H7 (cell line): Measurements from ENCODE around the gene ALOX15. TPM values are rescaled to one million over a fixed set of nuclear protein-coding genes. Genes with fewer than 3 reads are reported as not detected.
A peak's percentile ranks its signal among the peaks of the same experiment; 100 is the strongest.
"Not testable (repeated sequence)": the region's sequence is repeated elsewhere in the genome, so short reads cannot be mapped to it uniquely, and the experiment has no call there.

Source experiments
- DNase-seq: peaks from one replicate; pipeline ENCODE4 v3.0.0; 2012
- H3K27me3 ChIP-seq: 2 replicates; pipeline ENCODE4 v1.6.0; 2011; ENCODE audit warnings: mild to moderate bottlenecking, low read length; ENCODE audit not compliant: control insufficient read depth, insufficient read depth
- H3K36me3 ChIP-seq: replicated peaks from 2 replicates; pipeline ENCODE4 v1.5.1; 2011; ENCODE audit warnings: low read length; ENCODE audit not compliant: control insufficient read depth, insufficient read depth
- H3K4me3 ChIP-seq: 2 replicates; pipeline ENCODE4 v1.5.1; 2011; ENCODE audit warnings: low read depth, mild to moderate bottlenecking, control low read depth, low read length, moderate library complexity; ENCODE audit not compliant: insufficient read depth
- total RNA-seq: library from RNA; depleted of rRNA; stranded (reverse); fragments of >200 nt; shearing (Covaris generic); gene quantifications from 2 replicates; pipeline ENCODE4 v1.2.3, GENCODE V29; 2014

The ALOX15 gene
- total RNA-seq, 1 experiment from 2014 or later, result 0.10 TPM

DNA sequence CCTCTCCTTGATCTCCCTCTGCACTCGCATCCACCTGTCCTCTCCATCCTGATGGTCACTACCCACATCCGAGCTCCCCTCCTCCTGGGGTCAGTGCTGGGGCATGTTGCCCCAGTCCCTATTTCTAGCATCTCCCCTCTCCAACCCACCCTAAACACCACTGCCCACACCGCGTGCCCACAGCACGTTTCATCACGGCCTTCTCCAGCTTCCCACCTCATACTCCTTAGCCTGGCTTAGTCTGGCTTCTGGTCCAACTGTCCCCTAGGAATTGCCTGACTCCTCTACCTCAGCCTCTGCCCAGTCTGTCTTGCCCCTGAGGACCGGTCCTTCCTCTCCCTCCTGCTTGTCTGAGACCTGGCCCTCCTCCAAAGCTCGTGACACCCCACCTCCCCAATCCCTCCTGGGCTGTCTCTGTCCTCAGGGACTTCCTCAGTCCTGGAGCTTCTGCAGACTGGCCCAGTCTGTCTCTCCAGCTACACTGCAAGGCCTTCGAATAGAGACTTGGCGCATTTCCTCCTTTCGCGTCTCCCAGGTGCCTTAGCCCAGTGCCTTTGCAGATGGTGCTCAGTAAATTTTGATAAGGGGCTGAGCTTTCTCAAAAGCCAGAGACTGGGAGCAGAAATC, 4.9 kb downstream of the ALOX15 start:
- peaks cover 38% of the 10 kb centered on the region for H3K27me3 ChIP-seq
- DNase-seq, result no peak

DNA sequence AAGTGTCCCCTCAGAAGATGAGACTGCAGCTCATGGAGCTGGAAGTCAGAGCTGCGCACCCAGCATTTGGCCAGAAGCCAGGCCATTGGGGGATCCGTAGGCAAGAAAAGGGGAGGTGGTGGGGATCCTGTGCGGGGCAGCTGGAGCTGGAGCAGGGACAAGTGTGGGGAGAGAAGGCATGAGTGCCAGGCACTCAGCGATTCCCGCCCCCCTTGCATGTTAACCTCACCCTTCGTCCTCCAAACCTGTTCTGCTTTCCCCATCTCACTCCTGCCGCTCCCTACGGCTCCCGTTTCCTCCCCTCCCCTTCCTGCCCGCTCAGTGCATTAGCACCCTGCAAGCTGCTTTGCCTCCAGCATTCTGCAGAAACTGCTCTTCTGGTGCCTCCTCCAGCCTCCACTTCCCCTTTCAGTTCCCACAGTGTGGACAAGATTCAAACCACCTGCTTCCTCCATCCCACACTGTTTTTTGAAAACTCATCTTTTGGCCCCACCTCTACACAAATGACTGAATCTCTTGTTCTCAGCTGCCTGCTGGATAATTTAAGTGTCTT, 5.6 kb downstream of the ALOX15 start:
- peaks cover 31% of the 10 kb centered on the region for H3K27me3 ChIP-seq
- no peak for DNase-seq
- peak overlapping the region; percentile 8 for H3K4me3 ChIP-seq
- H3K36me3 ChIP-seq, result no peaks in the 10 kb centered on the region

More for the DNA sequence above, 4.9 kb downstream of the ALOX15 start:
- Histone ChIP-seq H3K4me3 (no peak overlapping the region), H3K36me3 (no peaks in the 10 kb centered on the region)

DNA sequence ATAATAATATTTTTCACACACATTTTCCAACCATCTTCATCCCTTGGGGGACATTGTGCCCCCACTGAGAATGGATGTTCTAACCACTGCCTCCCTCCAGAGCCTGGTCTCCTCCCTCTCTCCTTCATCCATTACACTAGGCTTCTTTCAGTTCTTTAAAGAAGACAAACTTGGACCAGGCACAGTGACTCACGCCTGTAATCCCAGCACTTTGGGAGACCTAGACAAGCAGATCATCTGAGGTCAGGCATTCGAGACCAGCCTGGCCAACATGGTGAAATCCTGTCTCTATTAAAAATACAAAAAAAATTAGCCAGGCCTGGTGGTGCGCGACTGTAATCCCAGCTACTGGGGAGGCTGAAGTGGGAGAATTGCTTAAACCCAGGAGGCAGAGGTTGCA, 6.5 kb downstream of the ALOX15 start:
- H3K27me3 ChIP-seq, result peaks cover 25% of the 10 kb centered on the region
- DNase-seq, result no peak
- H3K36me3 ChIP-seq, result no peaks in the 10 kb centered on the region
- no peak overlapping the region for H3K4me3 ChIP-seq

DNA sequence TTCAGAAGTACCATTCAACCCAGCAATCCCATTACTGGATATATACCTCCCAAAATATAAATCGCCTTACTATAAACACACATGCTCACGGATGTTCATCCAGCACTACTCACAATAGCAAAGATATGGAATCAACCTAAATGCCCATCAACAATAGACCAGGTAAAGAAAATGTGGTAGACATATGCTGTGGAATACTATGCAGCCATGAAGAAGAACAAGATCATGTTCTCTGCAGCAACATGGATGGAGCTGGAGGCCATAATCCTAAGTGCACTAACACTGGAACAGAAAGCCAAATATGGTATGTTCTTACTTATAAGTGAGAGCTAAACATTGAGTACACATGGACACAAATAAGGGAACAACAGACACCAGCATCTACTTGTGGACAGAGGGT, 7.8 kb downstream of the ALOX15 start:
- H3K4me3 ChIP-seq, result no peak overlapping the region
- H3K36me3 ChIP-seq, result no peaks in the 10 kb centered on the region
- H3K27me3 ChIP-seq, result peaks cover 16% of the 10 kb centered on the region
- DNase-seq, result no peak

DNA sequence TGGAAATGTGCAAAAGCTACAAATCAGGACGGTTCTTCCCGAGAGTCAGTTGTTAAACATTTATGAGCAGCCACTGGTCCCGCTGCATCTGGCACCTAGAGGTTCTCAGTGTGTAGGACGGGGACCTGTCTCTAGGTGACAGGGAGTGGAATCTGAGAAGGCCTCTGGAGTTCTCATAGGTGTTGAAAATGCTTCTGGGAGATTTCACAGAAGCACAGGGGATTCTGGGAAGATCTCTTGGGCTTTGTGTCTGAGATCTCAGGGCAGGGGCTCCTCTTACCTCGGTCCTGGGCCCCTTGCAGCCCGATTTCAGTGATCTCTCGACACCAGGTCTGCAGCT, 8.9 kb downstream of the ALOX15 start:
- H3K4me3 ChIP-seq, result no peak overlapping the region
- H3K36me3 ChIP-seq, result no peaks in the 10 kb centered on the region
- no peak for DNase-seq
- H3K27me3 ChIP-seq, result peaks cover 11% of the 10 kb centered on the region

DNA sequence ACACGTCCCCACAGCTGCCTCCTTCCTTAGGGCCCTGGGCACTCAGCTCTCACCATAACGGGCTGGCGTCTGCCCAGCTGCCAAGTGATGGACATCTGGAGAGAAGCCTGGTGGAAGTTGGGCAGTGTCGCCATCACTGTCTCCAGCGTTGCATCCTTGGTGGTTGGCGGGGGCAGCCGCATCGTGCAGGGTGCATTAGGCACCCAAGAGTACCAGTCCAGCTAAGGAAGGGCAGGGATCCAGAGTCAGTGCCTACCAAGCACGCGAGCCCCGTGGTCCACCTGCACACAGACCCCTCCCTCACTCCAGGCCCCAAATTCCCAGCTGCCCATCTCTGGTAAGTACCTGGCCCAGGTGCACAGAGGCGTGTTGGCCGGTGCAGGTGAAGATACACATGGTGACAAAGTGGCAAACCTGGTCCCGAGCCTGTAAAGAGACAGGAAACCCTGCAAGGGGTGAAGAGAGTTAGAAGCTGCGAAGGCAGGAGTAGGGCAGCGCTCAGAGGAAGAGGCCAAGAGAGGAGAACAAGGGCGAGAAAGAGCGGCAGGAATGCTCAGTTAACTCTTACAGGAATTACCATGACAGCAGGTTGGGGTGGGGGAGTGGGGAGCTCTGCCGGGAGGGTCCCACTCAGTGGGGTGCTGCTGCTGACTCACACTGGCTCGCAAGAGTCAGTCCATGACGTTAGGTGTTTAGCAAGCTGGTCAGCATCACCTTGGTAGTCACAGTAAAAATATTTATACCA, 9.5 kb downstream of the ALOX15 start:
- Histone ChIP-seq H3K4me3 (no peak overlapping the region), H3K27me3 (peaks cover 11% of the 10 kb centered on the region), H3K36me3 (no peaks in the 10 kb centered on the region)
- DNase-seq, result peak; percentile 77

DNA sequence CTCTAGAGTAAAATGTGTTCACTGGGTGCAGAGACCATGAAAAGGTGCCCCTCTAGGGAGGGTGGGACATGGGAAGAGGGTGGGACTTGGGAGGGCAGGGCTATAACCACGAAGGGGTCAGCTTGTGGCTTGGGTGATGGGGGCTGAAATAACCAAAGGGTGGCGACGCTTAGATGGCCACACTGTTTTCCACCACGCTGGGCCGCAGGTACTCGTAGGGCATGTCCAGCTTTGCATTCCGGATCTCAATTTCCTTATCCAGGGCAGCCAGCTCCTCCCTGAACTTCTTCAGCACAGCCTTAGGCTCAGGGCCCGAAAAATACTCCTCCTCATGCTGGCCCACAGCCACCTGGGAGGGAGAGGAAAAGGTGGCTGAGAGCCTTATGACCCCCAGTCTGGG, 10.0 kb downstream of the ALOX15 start:
- Histone ChIP-seq H3K36me3 (no peaks in the 10 kb centered on the region), H3K27me3 (peaks cover 7% of the 10 kb centered on the region), H3K4me3 (no peak overlapping the region)
- no peak for DNase-seq

DNA sequence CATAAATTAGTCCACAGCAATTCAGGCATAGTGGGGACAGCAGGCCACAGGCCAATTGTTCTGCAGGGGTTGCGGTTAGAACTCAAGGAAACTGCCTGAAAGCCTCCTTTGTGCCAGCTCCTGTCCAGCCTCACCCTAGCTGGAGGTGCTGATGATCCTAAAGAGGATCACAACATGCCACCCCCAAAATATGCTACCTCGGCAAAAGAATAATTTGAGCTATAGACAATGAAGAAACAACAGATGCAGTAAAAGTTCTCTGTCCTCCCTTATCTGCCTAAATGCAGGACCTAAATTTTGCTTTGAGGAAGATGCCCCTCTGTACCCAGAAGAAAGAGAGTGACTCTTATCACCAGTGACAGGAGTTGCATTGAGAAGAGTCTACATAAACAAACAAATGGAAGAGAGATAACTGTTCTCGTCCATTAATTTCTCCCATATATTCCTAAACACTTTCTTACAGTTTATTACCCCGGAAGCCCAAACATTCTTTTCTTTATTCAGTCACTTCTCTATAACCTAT, 14.7 kb downstream of the ALOX15 start:
- no peaks in the 10 kb centered on the region for H3K27me3 ChIP-seq
- DNase-seq, result no peak

DNA sequence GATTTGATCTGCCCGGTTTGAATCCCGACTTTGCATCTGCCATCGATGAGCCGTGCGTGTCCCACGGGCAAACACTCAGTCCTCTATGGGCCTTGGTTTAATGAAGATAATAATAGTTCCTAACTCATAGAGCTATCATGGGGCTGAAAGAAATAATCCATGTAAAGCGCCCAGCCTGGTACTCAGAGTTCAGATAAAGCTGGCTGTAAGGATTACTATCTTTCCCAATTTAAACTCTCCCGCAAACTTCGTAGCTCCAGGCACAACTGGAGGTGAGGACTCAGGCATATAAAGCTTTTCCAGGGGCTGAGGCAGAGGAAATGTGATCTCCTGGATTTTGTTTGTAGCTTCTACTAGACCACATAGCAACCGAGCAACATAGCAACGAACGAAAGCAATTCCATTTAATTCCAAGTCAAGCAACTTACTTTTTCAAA, 16.3 kb downstream of the ALOX15 start:
- Histone ChIP-seq H3K27me3 (no peaks in the 10 kb centered on the region), H3K4me3 (no peak overlapping the region), H3K36me3 (no peaks in the 10 kb centered on the region)
- no peak for DNase-seq

More for the DNA sequence above, 14.7 kb downstream of the ALOX15 start:
- no peak overlapping the region for H3K4me3 ChIP-seq
- no peaks in the 10 kb centered on the region for H3K36me3 ChIP-seq

DNA sequence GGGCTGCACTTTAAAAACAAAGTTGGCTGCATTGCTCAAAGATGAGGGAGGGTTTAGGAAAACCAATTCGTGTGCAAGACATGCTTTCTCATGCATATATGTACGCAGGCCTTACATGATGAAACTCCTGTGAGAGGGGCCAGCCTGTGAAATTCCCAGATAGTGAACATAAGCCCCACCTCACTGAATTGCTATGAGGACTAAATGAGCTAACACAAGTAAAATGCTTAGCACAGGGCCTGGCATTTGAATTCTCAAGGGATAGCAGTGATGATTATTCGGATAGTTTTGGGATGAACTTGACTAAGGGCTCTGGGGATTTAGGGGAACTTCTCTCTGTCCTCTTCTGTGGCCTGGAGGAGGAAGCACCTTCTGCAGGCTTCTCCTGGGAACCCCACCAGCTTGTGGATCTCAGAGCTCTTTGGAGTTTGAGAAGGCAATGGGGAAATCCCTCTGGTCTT, 17.0 kb downstream of the ALOX15 start:
- not testable (repeated sequence) for H3K27me3 ChIP-seq, H3K36me3 ChIP-seq, DNase-seq, H3K4me3 ChIP-seq

DNA sequence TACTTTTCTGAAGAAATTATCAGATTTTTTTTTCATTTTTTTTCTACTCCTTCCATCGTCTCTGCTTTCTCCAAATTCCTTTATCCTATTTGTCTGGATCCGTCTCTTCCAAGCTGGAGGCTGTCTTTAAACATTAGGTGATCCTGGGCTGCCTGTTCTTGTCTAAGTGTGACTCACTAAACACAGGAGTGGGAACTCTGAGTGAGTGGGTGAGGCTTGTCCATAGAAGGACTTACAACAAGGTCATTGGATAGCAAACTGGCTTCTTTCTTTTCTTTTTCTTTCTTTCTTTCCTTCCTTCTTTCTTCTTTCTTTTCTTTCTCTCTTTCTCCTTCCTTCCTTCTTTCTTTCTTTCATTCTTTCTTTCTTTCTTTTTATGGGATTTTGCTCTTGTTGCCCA, 18.2 kb downstream of the ALOX15 start:
- no peak for DNase-seq
- H3K27me3 ChIP-seq, result no peaks in the 10 kb centered on the region
- H3K4me3 ChIP-seq, result no peak overlapping the region
- no peaks in the 10 kb centered on the region for H3K36me3 ChIP-seq

DNA sequence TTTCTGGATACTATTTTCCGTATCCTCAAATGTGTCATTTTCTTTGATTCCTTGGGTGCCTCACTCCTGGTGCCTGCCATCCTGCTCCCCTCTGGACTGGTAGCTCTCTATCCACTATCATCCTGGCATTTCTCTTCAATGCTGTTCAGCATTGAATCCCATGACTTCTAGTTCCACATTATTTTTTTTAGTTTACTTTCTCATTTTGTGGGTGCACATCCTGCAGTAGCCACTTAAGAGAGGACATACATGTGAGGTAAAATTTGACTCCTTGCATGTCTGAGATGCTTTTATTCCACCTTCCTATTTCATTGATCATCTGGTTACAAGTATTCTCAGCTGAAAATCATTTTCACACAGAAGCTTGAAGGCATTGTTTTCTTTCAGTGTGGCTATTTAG, 19.1 kb downstream of the ALOX15 start:
- no peaks in the 10 kb centered on the region for H3K36me3 ChIP-seq
- H3K4me3 ChIP-seq, result no peak overlapping the region
- no peaks in the 10 kb centered on the region for H3K27me3 ChIP-seq
- DNase-seq, result no peak

DNA sequence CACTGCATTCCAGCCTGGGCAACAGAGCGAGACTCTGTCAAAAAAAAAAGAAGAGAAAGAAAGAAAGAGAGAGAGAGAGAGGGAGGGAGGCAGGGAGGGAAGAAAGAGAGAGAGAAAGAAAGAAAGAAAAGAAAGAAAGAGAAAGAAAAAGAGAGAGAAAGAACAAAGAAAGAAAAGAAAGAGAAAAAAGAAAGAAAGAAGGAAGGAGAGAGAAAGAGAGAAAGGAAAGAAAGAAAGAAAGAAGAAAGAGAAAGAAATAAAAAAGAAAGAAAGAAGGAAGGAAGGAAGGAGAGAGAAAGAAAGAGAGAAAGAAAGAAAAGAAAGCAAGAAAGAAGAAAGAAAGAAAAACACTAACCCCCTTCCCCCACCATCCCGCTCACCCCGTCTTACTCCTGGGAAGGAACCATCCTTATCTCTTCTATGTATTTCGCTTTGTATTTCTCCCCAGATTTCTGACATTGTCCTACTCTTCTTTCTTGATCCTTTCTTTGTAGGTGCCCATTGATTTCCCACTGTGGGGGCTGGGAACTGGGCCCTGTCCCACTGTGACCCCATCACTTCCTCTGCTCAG, 20.9 kb downstream of the ALOX15 start:
- Histone ChIP-seq H3K36me3 (no peaks in the 10 kb centered on the region), H3K4me3 (no peak overlapping the region), H3K27me3 (no peaks in the 10 kb centered on the region)
- DNase-seq, result no peak

DNA sequence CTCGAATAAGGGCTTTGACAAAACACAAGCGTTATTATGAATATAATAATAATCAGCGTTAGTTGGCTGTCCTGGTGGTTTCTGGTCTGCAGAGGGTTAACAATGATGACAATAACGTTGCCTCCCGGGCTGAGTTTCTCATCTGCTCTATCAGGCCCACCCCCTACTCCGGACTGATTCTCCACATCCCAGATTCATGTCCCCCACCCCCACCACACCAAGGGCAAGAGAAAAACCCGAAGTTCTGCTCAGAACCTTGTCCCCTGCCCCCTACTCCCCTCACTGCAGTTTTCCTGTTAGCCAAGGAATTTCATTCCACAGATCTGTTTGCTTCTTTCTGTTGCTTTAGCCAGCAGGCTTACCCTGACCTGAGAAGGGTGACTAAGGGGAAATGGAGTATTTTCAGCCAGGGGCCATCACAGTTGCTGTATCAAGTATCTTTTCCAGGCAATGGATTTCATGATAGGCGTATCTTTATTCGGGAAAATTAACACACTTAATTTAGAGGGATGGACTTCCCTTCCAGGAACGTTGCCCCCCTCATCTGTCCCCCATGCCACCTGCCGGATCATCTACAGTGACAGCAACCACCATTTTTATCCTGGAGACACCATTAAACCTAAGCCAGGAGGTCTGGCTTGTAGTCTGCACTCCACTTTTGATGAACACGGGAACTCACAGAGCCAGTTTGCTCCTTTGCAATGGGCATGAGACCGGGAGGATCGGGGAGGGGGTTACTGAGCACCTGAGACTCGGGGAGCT, 23.7 kb downstream of the ALOX15 start:
- peak; percentile 64 for DNase-seq
- Histone ChIP-seq H3K4me3 (no peak overlapping the region), H3K27me3 (no peaks in the 10 kb centered on the region), H3K36me3 (no peaks in the 10 kb centered on the region)
